ENCODE results near the gene ABCB8.
"Not testable (repeated sequence)": the region's sequence is repeated elsewhere in the genome, so short reads cannot be mapped to it uniquely, and the experiment has no call there.

The ABCB8 gene

GRCh38 chr7:151015967-151016366 is 12.3 kb upstream of the ABCB8 start:
- no peak for FAIRE-seq

- FAIRE-seq, result no peak
Observed at GRCh38 chr7:151016505-151016904, 11.7 kb upstream of the ABCB8 start.

GRCh38 chr7:151016942-151017341 is 11.3 kb upstream of the ABCB8 start:
- no peak for FAIRE-seq

DNA sequence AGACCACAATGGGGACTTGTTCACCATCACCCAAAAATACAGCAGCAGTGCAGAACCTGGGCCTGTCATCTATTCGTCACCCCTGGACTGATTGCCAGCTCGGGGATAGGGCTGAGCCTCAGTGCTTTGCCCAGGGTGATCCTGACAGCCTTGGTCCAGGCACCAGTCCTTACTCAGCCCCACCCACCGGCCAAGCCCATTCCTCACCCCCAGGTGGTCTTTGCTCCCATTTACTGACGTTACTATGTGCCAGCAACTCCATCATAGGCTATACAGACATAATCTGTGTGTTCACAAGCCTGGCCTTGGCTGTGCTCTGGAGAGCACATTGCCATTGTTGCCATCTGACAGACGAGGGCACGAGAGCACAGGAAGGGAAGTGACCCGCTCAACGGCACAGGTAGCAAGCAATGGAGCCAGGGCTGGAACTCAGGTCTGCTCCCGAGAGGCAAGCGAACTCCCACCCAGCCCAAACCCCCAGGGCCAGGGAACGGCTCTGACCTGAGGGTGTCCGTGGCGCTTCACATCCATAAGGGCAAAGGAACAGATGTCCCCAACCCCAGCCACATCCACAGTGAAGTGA is 10.8 kb upstream of the ABCB8 start:
- FAIRE-seq, result no peak

DNA sequence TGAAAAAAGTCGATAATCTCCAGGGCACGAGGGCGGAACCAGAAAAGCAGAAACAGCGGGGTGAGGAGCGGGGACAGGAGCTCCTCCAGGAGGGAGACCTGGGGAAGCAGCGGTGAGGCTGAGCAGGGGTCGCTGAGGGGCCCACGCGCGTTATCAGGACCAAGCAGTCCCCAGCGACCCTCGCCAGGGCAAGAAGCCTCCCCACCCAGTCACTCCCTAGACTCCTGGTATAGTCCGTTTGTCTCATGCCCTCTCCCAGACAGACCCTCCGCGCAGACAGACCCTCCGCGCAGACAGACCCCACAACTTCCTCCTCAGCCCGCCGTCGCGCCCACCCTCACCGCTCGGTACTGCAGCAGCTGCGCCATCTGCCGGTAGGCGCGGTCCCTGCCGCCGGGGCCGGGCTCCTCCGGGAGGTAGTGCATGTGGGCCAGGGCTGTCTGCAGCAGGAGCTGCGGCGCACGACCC is 10.3 kb upstream of the ABCB8 start:
- no peak for FAIRE-seq

DNA sequence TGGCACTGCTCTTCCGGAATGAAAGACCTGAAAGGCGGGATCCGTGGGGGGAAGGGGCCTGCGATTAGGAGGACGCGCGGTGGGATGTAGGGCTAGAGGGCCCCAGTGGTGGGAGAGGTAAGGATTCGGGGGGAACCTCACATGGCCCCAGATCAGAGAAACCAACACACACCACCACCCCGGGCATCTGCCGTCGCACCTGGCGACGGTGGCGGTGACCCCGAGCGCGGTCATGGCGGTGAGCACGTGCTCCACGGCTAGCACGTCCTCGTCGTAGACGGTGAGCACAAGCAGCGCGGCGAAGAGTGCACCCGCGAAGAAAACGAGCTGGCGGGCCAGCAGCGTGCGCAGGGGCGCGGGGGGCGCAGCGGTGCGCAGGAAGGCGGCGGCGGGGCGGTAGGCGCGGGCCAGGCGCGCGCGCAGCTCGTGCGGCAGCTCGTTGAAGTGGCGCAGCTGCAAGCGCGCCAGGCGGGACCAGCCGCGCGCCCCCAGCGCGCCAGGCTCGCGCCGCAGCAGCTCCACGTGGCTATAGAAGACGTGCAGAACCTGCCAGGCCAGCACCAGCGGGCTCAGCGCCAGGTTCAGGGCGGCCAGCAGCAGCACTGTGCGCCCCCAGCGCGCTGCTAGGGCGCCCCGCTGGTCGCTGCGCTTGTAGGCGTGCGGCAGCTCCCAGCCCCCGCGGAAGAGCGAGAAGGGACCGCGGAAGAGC is 9.7 kb upstream of the ABCB8 start:
- no peak for FAIRE-seq

GRCh38 chr7:151019130-151019447 is 9.2 kb upstream of the ABCB8 start:
- FAIRE-seq, result no peak

DNA sequence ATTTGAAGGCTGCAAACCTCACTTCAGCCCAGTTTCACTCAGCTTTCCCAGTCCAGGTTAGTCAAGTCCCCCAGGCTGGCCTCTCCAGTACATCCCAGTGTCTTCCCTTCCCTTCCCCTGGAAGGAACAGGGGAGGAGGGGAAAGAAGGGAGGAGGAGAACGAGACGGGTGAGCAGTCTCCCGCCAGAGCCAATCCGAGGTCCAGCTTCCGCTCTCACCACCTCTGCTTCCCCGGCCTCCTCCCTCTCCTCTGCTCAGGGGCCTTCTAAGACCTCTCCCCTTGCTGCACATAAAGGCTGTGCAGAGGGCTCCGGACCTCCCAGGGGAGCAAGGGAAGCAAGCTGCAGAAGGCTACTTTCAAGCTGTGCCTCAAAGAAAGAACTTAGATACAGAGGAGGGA is 8.0 kb upstream of the ABCB8 start:
- no peak for FAIRE-seq

GRCh38 chr7:151023232-151023631 is 5.0 kb upstream of the ABCB8 start:
- no peak for FAIRE-seq

DNA sequence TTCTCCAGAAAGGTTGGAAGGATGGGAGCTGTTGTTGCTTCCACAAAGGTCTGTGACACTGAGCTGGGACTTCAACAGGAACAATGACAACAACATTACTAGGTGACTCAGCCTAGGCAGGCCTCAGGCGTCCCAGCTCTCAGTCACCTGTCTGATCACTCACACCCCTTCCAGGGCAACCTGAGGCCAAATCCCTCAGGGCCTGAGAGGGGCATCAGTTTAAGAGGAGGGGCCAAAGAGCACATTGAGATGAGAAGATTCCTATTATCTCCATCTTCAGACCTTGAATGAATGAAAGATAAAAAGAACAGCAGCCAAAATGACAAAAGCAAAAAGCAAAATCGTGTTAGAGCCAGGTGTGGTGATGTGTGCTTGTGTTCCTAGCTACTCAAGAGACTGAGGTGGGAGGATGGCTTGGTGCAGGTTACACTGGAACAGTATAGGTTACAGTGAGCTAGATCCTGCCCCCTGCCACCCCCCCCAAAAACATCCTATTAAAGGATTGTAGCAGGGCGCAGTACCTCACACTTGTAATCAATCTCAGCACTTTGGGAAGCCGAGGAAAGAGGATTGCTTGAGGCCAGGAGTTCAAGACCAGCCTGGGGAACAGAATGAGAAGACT is 3.7 kb upstream of the ABCB8 start, which contains the start of gene ATG9B:
TSS of gene ATG9B (minus strand) at position 60 of the 622 bp plus-strand sequence. CDS start 71 bp downstream, outside the sequence.
- no peak for FAIRE-seq

- no peak for FAIRE-seq
Observed at GRCh38 chr7:151025924-151026671, 2.2 kb upstream of the ABCB8 start.

- not testable (repeated sequence) for FAIRE-seq
Observed at GRCh38 chr7:151026771-151027727, 1.2 kb upstream of the ABCB8 start.

DNA sequence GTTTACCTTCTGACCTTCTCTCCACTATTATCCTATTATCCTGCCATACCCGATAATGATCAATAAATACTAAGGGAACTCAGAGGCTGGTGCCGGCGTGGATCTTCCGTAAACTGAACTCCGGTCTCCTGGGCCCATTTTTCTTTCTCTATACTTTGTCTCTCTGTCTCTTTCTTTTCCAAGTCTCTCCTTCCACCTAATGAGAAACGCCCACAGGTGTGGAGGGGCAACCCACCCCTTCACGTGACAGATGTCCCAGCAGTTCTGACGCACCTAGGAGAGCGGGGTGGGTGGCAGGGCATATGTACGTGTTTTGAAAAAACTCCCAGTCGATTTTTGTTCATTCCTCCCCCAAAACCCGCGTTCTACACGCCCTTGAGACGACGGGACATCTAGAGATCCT is 521 bp upstream of the ABCB8 start:
- FAIRE-seq, result not testable (repeated sequence)

- FAIRE-seq, result no peak
Observed at GRCh38 chr7:151028948-151029501, 775 bp downstream of the ABCB8 start.

- FAIRE-seq, result no peak
Observed at GRCh38 chr7:151031011-151031410, 2.8 kb downstream of the ABCB8 start.

DNA sequence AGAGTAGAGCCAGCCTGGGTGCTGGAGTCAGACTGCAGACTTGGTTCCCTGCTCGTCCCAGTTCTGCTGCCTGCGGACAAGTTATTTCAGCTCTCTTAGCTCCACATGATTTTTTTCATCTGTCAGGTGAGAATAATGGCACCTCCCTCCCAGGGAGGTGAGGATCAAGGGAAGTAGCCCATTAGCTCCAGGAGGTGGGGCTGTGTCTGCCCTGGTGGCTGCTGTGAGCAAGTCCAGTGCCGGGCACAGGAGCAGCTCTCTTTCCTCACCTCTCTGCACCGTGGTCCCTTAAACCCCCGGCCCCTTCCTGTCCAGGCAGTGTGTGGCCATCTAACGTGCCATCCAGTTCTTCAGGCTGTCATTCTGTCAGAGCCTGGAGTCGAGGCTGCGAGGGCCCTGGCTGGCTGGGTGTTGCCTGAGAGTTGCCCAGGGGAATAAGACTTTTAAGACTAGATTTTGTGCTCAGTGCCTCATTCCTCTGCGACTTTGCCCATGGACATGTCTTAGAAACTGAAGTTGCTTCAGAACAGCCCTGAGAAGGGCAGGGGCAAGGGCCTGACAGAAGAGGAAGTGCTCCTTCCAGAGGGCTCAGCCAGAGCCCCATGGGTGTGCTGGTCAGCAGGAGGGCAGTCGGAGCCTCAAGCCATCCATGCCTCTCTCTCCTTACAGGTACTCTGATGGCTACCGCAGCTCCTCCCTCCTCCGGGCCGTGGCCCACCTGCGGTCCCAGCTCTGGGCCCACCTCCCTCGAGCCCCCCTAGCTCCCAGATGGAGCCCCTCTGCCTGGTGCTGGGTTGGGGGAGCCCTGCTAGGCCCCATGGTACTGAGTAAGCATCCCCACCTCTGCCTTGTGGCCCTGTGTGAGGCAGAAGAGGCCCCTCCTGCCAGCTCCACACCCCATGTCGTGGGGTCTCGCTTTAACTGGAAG is 5.0 kb downstream of the ABCB8 start:
- no peak for FAIRE-seq

GRCh38 chr7:151033864-151034249 is 5.6 kb downstream of the ABCB8 start:
- no peak for FAIRE-seq

- no peak for FAIRE-seq
Observed at GRCh38 chr7:151034312-151035025, 6.2 kb downstream of the ABCB8 start.

GRCh38 chr7:151035026-151035717 is 6.9 kb downstream of the ABCB8 start:
- no peak for FAIRE-seq

DNA sequence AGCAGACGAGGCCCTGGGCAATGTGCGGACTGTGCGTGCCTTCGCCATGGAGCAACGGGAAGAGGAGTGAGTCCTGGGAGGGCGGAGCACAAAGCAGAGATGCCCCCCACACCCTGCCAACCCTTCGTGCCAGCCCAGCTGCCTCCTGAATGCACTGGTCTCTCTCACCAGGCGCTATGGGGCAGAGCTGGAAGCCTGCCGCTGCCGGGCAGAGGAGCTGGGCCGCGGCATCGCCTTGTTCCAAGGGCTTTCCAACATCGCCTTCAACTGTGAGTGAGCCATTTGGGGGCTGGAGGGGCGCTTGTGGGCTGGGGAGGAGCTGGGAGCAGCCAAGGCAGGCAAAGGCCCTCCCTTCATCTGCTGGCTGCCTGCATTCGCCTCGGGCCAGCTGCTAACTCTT is 7.7 kb downstream of the ABCB8 start:
- FAIRE-seq, result no peak

Data from TTC549 (cell line).